ENCODE results near the gene AK1.

DNA sequence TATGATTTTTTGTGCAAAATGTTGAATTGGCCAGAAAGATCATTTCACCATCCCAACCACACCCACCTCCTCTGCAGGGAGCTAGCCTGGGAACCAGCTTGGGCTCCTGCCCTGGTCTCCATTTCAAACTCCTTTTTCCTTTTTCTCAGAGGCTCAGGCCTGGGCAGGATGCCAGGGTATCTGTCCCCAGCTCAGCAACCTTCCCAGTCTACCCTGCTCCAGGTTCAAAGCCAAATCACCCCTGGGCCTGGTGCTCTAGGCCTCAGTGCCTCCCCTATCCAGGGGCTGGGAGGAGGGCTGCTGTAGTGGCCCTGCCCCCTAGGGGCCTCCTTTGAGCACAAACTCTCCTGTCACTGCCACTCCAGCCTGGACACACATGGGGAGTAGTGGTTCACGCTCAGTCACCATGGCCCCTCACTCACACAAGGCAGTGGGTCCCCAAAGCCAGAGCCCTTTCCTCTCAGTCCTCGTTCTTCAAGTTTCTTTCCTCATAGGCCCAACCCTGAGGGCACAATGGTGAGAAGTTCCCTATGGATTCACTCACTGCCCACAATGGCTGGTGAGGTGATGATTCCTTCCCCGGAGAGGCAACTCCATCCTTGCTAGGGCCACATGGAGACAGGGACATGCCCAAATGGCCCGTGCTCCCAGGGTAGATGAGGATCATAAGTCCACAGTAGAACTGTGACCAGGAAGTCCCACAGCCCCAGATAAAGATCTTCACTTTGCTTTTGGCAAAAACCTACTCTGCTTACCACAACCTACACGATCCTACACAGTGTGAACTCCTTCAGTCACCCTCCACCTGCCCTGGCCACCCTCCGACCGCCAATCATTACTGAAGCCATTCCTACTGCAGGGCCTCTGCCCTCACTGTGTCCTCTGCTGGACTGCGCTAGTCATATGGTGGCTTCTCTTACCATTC is 41.0 kb upstream of the AK1 start:
- TF ChIP-seq, protein P1, sequence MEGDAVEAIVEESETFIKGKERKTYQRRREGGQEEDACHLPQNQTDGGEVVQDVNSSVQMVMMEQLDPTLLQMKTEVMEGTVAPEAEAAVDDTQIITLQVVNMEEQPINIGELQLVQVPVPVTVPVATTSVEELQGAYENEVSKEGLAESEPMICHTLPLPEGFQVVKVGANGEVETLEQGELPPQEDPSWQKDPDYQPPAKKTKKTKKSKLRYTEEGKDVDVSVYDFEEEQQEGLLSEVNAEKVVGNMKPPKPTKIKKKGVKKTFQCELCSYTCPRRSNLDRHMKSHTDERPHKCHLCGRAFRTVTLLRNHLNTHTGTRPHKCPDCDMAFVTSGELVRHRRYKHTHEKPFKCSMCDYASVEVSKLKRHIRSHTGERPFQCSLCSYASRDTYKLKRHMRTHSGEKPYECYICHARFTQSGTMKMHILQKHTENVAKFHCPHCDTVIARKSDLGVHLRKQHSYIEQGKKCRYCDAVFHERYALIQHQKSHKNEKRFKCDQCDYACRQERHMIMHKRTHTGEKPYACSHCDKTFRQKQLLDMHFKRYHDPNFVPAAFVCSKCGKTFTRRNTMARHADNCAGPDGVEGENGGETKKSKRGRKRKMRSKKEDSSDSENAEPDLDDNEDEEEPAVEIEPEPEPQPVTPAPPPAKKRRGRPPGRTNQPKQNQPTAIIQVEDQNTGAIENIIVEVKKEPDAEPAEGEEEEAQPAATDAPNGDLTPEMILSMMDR (IDR thresholded peaks at IDR 0.05) = no peak
- no peak for TF ChIP-seq NFYB (CRISPR knock-in tag; conservative IDR thresholded peaks at IDR 0.05; ENCODE audit: low read depth)
- TF ChIP-seq CBFB (CRISPR knock-in tag; IDR thresholded peaks at IDR 0.05; ENCODE audit: low read depth) = no peak
- no peak for TF ChIP-seq TEAD4 (CRISPR knock-in tag; IDR thresholded peaks at IDR 0.05)
- TF ChIP-seq, protein P2, sequence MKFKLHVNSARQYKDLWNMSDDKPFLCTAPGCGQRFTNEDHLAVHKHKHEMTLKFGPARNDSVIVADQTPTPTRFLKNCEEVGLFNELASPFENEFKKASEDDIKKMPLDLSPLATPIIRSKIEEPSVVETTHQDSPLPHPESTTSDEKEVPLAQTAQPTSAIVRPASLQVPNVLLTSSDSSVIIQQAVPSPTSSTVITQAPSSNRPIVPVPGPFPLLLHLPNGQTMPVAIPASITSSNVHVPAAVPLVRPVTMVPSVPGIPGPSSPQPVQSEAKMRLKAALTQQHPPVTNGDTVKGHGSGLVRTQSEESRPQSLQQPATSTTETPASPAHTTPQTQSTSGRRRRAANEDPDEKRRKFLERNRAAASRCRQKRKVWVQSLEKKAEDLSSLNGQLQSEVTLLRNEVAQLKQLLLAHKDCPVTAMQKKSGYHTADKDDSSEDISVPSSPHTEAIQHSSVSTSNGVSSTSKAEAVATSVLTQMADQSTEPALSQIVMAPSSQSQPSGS (CRISPR knock-in tag; IDR thresholded peaks at IDR 0.05; ENCODE audit: borderline replicate concordance, low read depth) = no peak
- TF ChIP-seq TEAD1 (CRISPR knock-in tag; IDR thresholded peaks at IDR 0.05) = no peak
